DOHH2 (cell line): ENCODE results near the gene TFCP2L1.

Experiments
- H3F3A ChIP-seq: fragments of 200-600 bp; sonication (generic), shearing (Covaris generic); 2 replicates; pipeline ENCODE4 v1.6.0; 2016; ENCODE audit warnings: antibody characterized with exemption, mild to moderate bottlenecking; ENCODE audit not compliant: control insufficient read depth, insufficient read depth
- H3K27ac ChIP-seq: fragments of 200-600 bp; sonication (generic); 2 replicates; pipeline ENCODE4 v1.5.1; 2014; ENCODE audit warnings: low read depth, mild to moderate bottlenecking, low read length, moderate library complexity
- H3K27me3 ChIP-seq: fragments of 200-600 bp; sonication (generic); 2 replicates; pipeline ENCODE4 v1.6.1; 2014; ENCODE audit warnings: mild to moderate bottlenecking, low read length, mixed read lengths; ENCODE audit not compliant: control insufficient read depth
- H3K36me3 ChIP-seq: fragments of 200-600 bp; sonication (generic); 2 replicates; pipeline ENCODE4 v1.6.1; 2014; ENCODE audit warnings: mild to moderate bottlenecking, low read length, moderate library complexity, mixed read lengths; ENCODE audit not compliant: control insufficient read depth
- H3K4me1 ChIP-seq: fragments of 200-600 bp; sonication (generic); 2 replicates; pipeline ENCODE4 v1.6.1; 2014; ENCODE audit warnings: mild to moderate bottlenecking, low read length, mixed read lengths; ENCODE audit not compliant: control insufficient read depth
- H3K4me2 ChIP-seq: fragments of 200-600 bp; sonication (generic); 2 replicates; pipeline ENCODE4 v1.6.0; 2014; ENCODE audit warnings: mild to moderate bottlenecking, low read length, moderate library complexity
- H3K4me3 ChIP-seq: fragments of 200-600 bp; sonication (generic); 2 replicates; pipeline ENCODE4 v1.5.1; 2014; ENCODE audit warnings: mild to moderate bottlenecking, low read length, mixed read lengths
- H3K79me2 ChIP-seq: fragments of 200-600 bp; sonication (generic); 2 replicates; pipeline ENCODE4 v1.6.1; 2014; ENCODE audit warnings: mild to moderate bottlenecking, low read length, mixed read lengths; ENCODE audit not compliant: control insufficient read depth
- H3K9me2 ChIP-seq: fragments of 200-600 bp; sonication (generic); replicated peaks from 2 replicates; pipeline ENCODE4 v1.6.1; 2014; ENCODE audit warnings: mild to moderate bottlenecking, low read length, mixed read lengths; ENCODE audit not compliant: control insufficient read depth
- H3K9me3 ChIP-seq: fragments of 200-600 bp; sonication (generic); 2 replicates; pipeline ENCODE4 v1.6.1; 2014; ENCODE audit warnings: antibody characterized with exemption, low read length, mixed read lengths; ENCODE audit not compliant: control insufficient read depth, insufficient read depth
- H4K20me1 ChIP-seq: fragments of 200-600 bp; sonication (generic); 2 replicates; pipeline ENCODE4 v1.6.0; 2014; ENCODE audit warnings: low read depth, mild to moderate bottlenecking, antibody characterized with exemption, low read length, moderate library complexity; ENCODE audit not compliant: control insufficient read depth, insufficient read depth
- CTCF ChIP-seq: fragments of 200-600 bp; sonication (generic); IDR thresholded peaks from one replicate; pipeline ENCODE4 v1.5.1; 2014; ENCODE audit warnings: antibody characterized with exemption, mild to moderate bottlenecking, low read depth, low read length; ENCODE audit not compliant: poor library complexity, severe bottlenecking
- EZH2phosphoT487 ChIP-seq: fragments of 200-600 bp; sonication (generic); IDR thresholded peaks from 2 replicates; pipeline ENCODE4 v1.6.1; 2017; ENCODE audit warnings: borderline replicate concordance, mild to moderate bottlenecking, antibody characterized with exemption, low read length, moderate library complexity, mixed read lengths

The TFCP2L1 gene

GRCh38 chr2:121237980-121238665 lies 46.9 kb downstream of the TFCP2L1 start:
- Histone ChIP-seq H3K79me2 (no peaks in the 10 kb centered on the region), H3K27ac (no peak overlapping the region), H3K9me2 (no peaks in the 10 kb centered on the region), H3K9me3 (no peaks in the 10 kb centered on the region), H3K27me3 (no peaks in the 10 kb centered on the region), H4K20me1 (no peaks in the 10 kb centered on the region), H3K4me3 (no peak overlapping the region), H3F3A (no peaks in the 10 kb centered on the region), H3K36me3 (no peaks in the 10 kb centered on the region), H3K4me2 (no peak overlapping the region), H3K4me1 (no peaks in the 10 kb centered on the region)
- no peak for TF ChIP-seq EZH2phosphoT487

- Histone ChIP-seq H3K27me3 (no peaks in the 10 kb centered on the region), H4K20me1 (no peaks in the 10 kb centered on the region), H3K4me1 (no peaks in the 10 kb centered on the region), H3K9me3 (no peaks in the 10 kb centered on the region), H3F3A (no peaks in the 10 kb centered on the region), H3K4me3 (no peak overlapping the region), H3K9me2 (no peaks in the 10 kb centered on the region), H3K4me2 (no peak overlapping the region), H3K36me3 (no peaks in the 10 kb centered on the region), H3K27ac (no peak overlapping the region), H3K79me2 (no peaks in the 10 kb centered on the region)
- TF ChIP-seq CTCF (no peak), EZH2phosphoT487 (no peak)
These were observed 47.5 kb downstream of the TFCP2L1 start for GRCh38 chr2:121237336-121237979.

- Histone ChIP-seq H3K4me2 (no peak overlapping the region), H4K20me1 (no peaks in the 10 kb centered on the region), H3K9me2 (no peaks in the 10 kb centered on the region), H3F3A (no peaks in the 10 kb centered on the region), H3K36me3 (no peaks in the 10 kb centered on the region), H3K27me3 (no peaks in the 10 kb centered on the region), H3K4me1 (no peaks in the 10 kb centered on the region), H3K79me2 (no peaks in the 10 kb centered on the region), H3K9me3 (no peaks in the 10 kb centered on the region), H3K27ac (no peak overlapping the region), H3K4me3 (no peak overlapping the region)
- TF ChIP-seq EZH2phosphoT487: no peak
- no peak for TF ChIP-seq CTCF
These were observed 48.3 kb downstream of the TFCP2L1 start for GRCh38 chr2:121236650-121237180.

- H3K36me3 ChIP-seq: no peaks in the 10 kb centered on the region
- H3F3A ChIP-seq: no peaks in the 10 kb centered on the region
- H4K20me1 ChIP-seq: no peaks in the 10 kb centered on the region
- no peaks in the 10 kb centered on the region for H3K79me2 ChIP-seq
- no peak for TF ChIP-seq CTCF
- no peak overlapping the region for H3K27ac ChIP-seq
- H3K27me3 ChIP-seq: no peaks in the 10 kb centered on the region
- no peaks in the 10 kb centered on the region for H3K9me3 ChIP-seq
- H3K9me2 ChIP-seq: no peaks in the 10 kb centered on the region
- no peaks in the 10 kb centered on the region for H3K4me1 ChIP-seq
- H3K4me2 ChIP-seq: no peak overlapping the region
- no peak overlapping the region for H3K4me3 ChIP-seq
These were observed 48.8 kb downstream of the TFCP2L1 start for GRCh38 chr2:121236101-121236640.
